ENCODE results near the gene HES2. TPM values are rescaled to one million over a fixed set of nuclear protein-coding genes. Genes with fewer than 3 reads are reported as not detected.
"Not testable (repeated sequence)": the region's sequence is repeated elsewhere in the genome, so short reads cannot be mapped to it uniquely, and the experiment has no call there.

The HES2 gene
- total and polyA plus RNA-seq, 2 donors (not counting 1 experiment from before 2014, with no cell fraction given) = 0.50 TPM; not detected in 1

DNA sequence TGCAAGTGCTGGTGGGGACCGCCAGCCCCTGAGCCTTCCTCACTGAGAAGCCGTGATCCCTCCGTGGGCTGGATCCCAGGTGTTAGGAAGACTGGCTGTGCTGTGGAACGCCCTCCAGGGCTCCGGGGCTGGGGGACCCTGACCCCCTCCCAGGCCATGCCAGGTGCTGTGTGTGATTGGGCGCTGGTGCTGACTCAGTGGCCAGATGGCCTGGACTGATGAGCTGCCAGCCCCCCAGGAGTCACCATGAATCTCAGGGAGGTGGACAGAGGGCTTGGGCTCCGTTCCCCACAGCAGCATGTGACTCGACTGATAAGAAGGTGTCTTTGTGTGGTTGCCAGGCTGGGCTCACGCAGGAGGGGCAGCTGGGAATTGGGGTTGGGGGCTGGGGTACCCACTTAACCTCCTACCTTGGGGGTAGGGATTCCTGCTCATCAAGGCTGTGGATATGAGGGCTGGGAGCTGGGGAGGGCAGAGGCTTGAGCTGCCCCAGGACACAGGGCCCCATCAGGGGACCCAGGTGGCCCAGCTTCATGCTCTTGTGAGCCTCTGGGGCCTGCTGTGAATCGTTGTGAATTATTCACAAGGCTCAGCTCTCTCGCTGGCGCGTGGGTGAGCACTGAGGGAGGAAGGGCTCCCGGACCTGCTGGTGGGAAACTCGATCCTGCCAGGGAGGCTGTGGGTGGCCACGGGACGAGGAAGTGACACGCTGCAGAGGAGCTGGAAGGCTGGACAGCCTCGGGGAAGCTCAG, 10.1 kb upstream of the HES2 start:
- H3K9me3 ChIP-seq (ENCODE audit: control insufficient read depth, insufficient read depth, low read depth, low read length); H3K4me2 ChIP-seq (ENCODE audit: extremely low read depth, insufficient read depth, low read length); H3K4me1 ChIP-seq (ENCODE audit: control insufficient read depth, extremely low read depth, insufficient read depth, low read length); H3K4me3 ChIP-seq (replicated peaks in 1 of 4; ENCODE audit: control extremely low read depth in 1 of 4, insufficient read depth in 1 of 4, low read depth in 3 of 4, low read length in 4 of 4); H2AFZ ChIP-seq (ENCODE audit: low read length); H3K27ac ChIP-seq (ENCODE audit: insufficient read depth, low read length); DNase-seq (ENCODE audit: low read depth in 2 of 2); H3K9ac ChIP-seq (ENCODE audit: insufficient read depth, low read length); H3K79me2 ChIP-seq (ENCODE audit: control insufficient read depth, insufficient read depth, low read length); H4K20me1 ChIP-seq (ENCODE audit: control insufficient read depth, extremely low read depth, insufficient read depth, low read length); H3K36me3 ChIP-seq (ENCODE audit: control insufficient read depth, insufficient read depth, low read length): not testable (repeated sequence)
- peaks cover 15% of the 10 kb centered on the region for H3K27me3 ChIP-seq (ENCODE audit: control insufficient read depth, insufficient read depth, low read length)
- peak; percentile 34 for TF ChIP-seq EZH2 (IDR thresholded peaks at IDR 0.05; ENCODE audit: low read length, missing control alignments)

DNA sequence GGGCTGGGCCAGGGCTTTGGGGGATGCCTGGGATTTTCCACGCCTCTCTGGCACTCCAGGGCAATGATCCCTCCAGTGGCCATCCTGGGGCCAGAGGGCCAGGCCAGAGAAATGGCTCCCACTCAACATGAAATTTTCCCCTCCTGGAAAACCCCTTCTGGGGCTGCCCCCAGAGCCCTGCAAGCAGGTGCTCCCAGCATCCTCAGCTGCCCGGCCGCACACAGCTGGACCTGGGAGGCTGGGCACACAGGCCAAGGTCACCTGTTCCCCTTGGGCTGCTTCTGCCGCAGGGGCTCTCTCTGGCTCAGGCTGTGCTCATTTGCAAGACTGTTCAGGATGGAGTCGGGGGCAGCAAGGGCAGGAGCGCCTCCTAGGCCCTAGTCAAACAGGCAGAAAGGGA, 8.7 kb upstream of the HES2 start:
- not testable (repeated sequence) for H2AFZ ChIP-seq (ENCODE audit: low read length); H3K9ac ChIP-seq (ENCODE audit: insufficient read depth, low read length); H4K20me1 ChIP-seq (ENCODE audit: control insufficient read depth, extremely low read depth, insufficient read depth, low read length); H3K9me3 ChIP-seq (ENCODE audit: control insufficient read depth, insufficient read depth, low read depth, low read length); H3K4me3 ChIP-seq (replicated peaks in 1 of 4; ENCODE audit: control extremely low read depth in 1 of 4, insufficient read depth in 1 of 4, low read depth in 3 of 4, low read length in 4 of 4); H3K27ac ChIP-seq (ENCODE audit: insufficient read depth, low read length); H3K4me1 ChIP-seq (ENCODE audit: control insufficient read depth, extremely low read depth, insufficient read depth, low read length); H3K36me3 ChIP-seq (ENCODE audit: control insufficient read depth, insufficient read depth, low read length); H3K4me2 ChIP-seq (ENCODE audit: extremely low read depth, insufficient read depth, low read length); DNase-seq (ENCODE audit: low read depth in 2 of 2); H3K79me2 ChIP-seq (ENCODE audit: control insufficient read depth, insufficient read depth, low read length)
- peaks cover 25% of the 10 kb centered on the region for H3K27me3 ChIP-seq (ENCODE audit: control insufficient read depth, insufficient read depth, low read length)

DNA sequence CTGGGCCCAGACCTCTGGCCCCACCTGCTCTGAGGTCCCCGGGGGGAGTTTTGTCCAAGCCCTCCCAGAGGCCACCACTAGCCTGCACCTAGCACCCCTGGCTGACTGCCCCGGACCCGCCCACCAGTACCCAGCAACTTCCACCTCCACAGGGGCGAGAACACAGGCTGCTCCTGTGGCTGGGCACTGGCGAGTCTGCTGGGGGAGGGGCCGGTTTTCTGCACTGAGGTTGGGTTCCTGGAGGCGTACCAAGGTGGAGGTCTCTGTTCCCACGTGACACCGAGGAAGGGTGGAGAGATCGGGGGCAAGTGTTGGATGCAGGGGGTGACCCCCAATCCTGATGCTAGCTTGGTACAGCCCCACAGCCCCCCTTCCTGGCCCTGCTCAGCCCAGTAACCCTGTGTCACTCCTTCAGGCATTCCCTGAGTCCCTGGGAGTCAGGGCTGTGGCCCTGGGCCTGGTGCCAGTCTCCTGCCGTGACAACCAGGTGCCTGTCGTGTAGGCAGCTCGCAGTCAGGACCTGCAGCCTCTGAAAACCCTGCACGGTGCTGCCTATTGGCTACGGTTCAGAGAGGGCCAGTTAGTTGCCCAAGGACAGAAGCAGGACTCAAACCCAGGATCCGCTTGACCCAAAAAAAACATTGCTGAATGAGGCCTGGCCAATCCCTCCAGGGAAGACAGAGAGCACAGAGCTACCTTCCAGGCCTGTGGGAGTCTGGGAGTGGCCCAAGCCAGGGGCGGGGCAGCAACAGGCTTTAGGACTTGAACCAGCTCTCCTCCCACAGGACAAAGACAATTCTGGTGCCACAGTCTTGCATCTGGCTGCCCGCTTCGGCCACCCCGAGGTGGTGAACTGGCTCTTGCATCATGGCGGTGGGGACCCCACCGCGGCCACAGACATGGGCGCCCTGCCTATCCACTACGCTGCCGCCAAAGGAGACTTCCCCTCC, 8.0 kb upstream of the HES2 start:
- no peak overlapping the region for H3K27ac ChIP-seq (ENCODE audit: insufficient read depth, low read length)
- H3K27me3 ChIP-seq (ENCODE audit: control insufficient read depth, insufficient read depth, low read length) = peaks cover 32% of the 10 kb centered on the region
- H3K36me3 ChIP-seq (ENCODE audit: control insufficient read depth, insufficient read depth, low read length) = no peaks in the 10 kb centered on the region
- H3K4me1 ChIP-seq (ENCODE audit: control insufficient read depth, extremely low read depth, insufficient read depth, low read length) = no peaks in the 10 kb centered on the region
- no peaks in the 10 kb centered on the region for H4K20me1 ChIP-seq (ENCODE audit: control insufficient read depth, extremely low read depth, insufficient read depth, low read length)
- no peak overlapping the region for H2AFZ ChIP-seq (ENCODE audit: low read length)
- H3K4me3 ChIP-seq (replicated peaks in 1 of 4; ENCODE audit: control extremely low read depth in 1 of 4, insufficient read depth in 1 of 4, low read depth in 3 of 4, low read length in 4 of 4) = no peak overlapping the region
- no peaks in the 10 kb centered on the region for H3K9me3 ChIP-seq (ENCODE audit: control insufficient read depth, insufficient read depth, low read depth, low read length)
- no peak for DNase-seq (ENCODE audit: low read depth in 2 of 2)
- TF ChIP-seq EZH2 (IDR thresholded peaks at IDR 0.05; ENCODE audit: low read length, missing control alignments) = no peak
- TF ChIP-seq, protein P1, sequence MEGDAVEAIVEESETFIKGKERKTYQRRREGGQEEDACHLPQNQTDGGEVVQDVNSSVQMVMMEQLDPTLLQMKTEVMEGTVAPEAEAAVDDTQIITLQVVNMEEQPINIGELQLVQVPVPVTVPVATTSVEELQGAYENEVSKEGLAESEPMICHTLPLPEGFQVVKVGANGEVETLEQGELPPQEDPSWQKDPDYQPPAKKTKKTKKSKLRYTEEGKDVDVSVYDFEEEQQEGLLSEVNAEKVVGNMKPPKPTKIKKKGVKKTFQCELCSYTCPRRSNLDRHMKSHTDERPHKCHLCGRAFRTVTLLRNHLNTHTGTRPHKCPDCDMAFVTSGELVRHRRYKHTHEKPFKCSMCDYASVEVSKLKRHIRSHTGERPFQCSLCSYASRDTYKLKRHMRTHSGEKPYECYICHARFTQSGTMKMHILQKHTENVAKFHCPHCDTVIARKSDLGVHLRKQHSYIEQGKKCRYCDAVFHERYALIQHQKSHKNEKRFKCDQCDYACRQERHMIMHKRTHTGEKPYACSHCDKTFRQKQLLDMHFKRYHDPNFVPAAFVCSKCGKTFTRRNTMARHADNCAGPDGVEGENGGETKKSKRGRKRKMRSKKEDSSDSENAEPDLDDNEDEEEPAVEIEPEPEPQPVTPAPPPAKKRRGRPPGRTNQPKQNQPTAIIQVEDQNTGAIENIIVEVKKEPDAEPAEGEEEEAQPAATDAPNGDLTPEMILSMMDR (conservative IDR thresholded peaks at IDR 0.05 in 1 of 2, IDR thresholded peaks at IDR 0.05 in 1 of 2; ENCODE audit: low read depth in 1 of 2, low read length in 2 of 2) = no peak
- H3K79me2 ChIP-seq (ENCODE audit: control insufficient read depth, insufficient read depth, low read length) = no peaks in the 10 kb centered on the region
- H3K4me2 ChIP-seq (ENCODE audit: extremely low read depth, insufficient read depth, low read length) = no peak overlapping the region
- no peak overlapping the region for H3K9ac ChIP-seq (ENCODE audit: insufficient read depth, low read length)

Measured in fibroblast of lung (primary cell).